BLaER1 (cell line): ENCODE measurements around the gene MLF2.

Experiments
- H3K27ac ChIP-seq: shearing (Covaris generic); formaldehyde crosslinking; 2 replicates; pipeline ENCODE4 v1.8.1; 2022
- H3K27me3 ChIP-seq: shearing (Covaris generic); formaldehyde crosslinking; 2 replicates; pipeline ENCODE4 v1.8.1; 2022
- H3K36me3 ChIP-seq: shearing (Covaris generic); formaldehyde crosslinking; 2 replicates; pipeline ENCODE4 v1.8.1; 2022
- H3K4me1 ChIP-seq: shearing (Covaris generic); formaldehyde crosslinking; 2 replicates; pipeline ENCODE4 v1.8.1; 2022
- H3K4me2 ChIP-seq: shearing (Covaris generic); formaldehyde crosslinking; 2 replicates; pipeline ENCODE4 v1.8.1; 2022
- H3K4me3 ChIP-seq: shearing (Covaris generic); formaldehyde crosslinking; 2 replicates; pipeline ENCODE4 v1.8.1; 2022
- H3K9ac ChIP-seq: shearing (Covaris generic); formaldehyde crosslinking; 2 replicates; pipeline ENCODE4 v1.8.1; 2022
- H3K9me3 ChIP-seq: shearing (Covaris generic); formaldehyde crosslinking; 2 replicates; pipeline ENCODE4 v1.8.1; 2022
- H4K20me1 ChIP-seq: shearing (Covaris generic); formaldehyde crosslinking; 2 replicates; pipeline ENCODE4 v1.8.1; 2022
- Cebpa-rat ChIP-seq: shearing (Covaris generic); IDR thresholded peaks from 2 replicates; pipeline ENCODE4 v1.8.1; 2022

MLF2 gene

DNA sequence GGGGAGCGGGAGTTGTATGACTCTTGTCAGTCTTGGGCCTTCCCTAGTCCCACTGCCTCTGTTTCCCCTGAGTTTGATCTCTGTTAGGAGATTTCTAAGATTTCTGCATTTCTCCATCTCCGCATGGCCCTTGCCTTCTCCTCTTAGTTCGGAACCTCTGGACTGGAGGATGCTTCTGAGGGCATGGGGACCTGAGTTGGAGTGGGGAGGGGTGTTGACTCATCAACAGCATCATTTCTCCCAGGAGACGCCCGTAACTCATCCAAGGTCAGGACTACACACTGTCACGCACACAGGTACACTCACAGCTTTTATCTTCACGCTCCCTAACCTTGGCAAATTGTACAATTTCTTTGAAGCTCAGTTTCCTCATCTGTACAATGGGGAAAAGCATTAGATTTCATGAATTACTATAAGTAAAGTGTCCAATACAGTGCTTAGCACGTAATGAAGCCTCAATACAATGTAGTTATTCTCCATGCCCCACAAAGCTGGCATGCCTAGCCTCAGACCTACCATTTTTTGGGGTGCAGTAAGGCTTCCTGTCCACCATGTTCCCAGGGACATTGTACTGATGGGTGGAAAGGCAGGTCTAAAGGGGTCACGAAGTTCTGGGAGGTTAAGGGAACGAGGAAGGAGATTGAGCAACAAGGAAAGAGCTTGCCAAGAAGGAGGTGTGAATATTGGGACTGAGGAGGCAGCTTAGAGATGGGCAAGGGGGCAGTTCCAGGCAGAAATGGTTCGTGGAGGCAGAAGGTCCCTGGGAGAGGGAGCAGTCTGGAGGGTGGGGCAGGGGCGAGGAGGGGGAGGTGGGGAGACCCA is 18.8 kb upstream of the MLF2 start:
- H3K36me3 ChIP-seq, result no peaks in the 10 kb centered on the region

DNA sequence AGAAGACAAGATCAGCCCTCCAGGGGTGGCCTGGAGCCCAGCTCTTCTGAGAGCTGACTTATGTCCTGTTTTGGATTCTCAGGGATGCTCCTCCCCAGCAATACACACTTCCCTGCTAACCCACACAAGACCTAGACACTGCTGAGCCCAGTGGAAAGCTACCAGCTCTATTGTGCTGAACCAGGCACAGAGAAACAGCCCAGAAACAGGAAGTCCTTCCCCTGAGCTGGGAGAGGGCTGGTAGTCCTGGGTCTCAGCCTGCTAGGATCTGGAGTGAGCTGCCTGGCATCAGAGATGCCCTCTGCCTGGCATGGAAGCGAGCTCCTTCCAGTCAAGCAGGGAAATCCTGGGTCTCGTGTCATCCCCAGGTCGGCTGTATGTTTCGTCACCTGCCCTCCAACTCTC is 18.2 kb upstream of the MLF2 start:
- Histone ChIP-seq H3K9ac (no peak overlapping the region), H3K4me2 (no peak overlapping the region), H3K4me1 (peaks cover 30% of the 10 kb centered on the region), H3K27ac (no peak overlapping the region), H4K20me1 (peaks cover 64% of the 10 kb centered on the region), H3K9me3 (no peaks in the 10 kb centered on the region), H3K4me3 (no peak overlapping the region), H3K36me3 (no peaks in the 10 kb centered on the region), H3K27me3 (peaks cover 100% of the 10 kb centered on the region)
- no peak for TF ChIP-seq Cebpa-rat

More for the DNA sequence above, 18.8 kb upstream of the MLF2 start:
- H3K4me1 ChIP-seq, result peaks cover 30% of the 10 kb centered on the region
- TF ChIP-seq Cebpa-rat, result no peak
- no peaks in the 10 kb centered on the region for H3K9me3 ChIP-seq
- H3K4me3 ChIP-seq, result no peak overlapping the region
- no peak overlapping the region for H3K27ac ChIP-seq
- no peak overlapping the region for H3K4me2 ChIP-seq
- peaks cover 100% of the 10 kb centered on the region for H3K27me3 ChIP-seq
- no peak overlapping the region for H3K9ac ChIP-seq
- H4K20me1 ChIP-seq, result peaks cover 64% of the 10 kb centered on the region

DNA sequence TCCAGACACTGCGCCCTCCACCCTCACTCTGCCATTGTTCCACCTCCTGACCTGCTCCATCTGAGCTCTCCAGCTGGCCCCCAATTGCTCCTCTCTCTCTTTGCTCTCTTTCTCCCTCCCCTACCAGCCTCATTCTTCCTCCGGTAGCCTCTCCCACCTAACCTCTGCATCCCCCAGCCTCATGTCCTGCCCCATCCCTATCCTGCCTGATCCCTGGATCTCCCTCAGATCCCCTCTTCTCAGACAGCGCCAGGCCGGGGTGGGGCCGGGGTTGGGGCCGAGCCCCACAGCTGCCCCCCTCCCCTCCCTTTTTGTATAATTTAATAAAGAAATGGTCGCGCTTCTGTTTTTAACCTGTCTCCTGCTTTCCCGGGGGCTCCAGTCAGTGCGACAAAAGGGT is 17.7 kb upstream of the MLF2 start:
- H3K27ac ChIP-seq, result no peak overlapping the region
- H3K36me3 ChIP-seq, result no peaks in the 10 kb centered on the region
- no peak for TF ChIP-seq Cebpa-rat
- peaks cover 100% of the 10 kb centered on the region for H3K27me3 ChIP-seq
- H3K9ac ChIP-seq, result no peak overlapping the region
- H3K4me1 ChIP-seq, result peaks cover 33% of the 10 kb centered on the region
- H4K20me1 ChIP-seq, result peaks cover 67% of the 10 kb centered on the region
- no peak overlapping the region for H3K4me3 ChIP-seq
- H3K9me3 ChIP-seq, result no peaks in the 10 kb centered on the region
- H3K4me2 ChIP-seq, result no peak overlapping the region

DNA sequence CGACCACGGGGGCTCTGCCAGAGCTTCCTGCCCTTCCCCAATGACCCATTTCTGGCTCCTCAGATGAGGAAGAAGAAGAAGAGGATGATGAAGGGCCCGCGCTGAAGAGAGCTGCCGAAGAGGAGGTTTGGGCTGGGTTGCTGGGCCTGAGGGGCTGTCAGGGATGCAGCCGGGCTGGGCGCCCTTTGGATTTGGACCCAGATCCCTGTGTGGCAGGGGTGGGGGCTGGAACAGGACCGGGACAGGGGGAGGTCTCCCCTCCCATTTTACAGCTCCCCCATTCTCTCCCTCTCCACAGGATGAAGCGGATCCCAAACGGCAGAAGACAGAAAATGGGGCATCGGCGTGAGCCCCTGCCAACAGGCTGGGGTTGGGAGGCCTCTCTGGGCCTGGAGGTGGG is 17.2 kb upstream of the MLF2 start:
- Histone ChIP-seq H4K20me1 (peaks cover 73% of the 10 kb centered on the region), H3K4me3 (no peak overlapping the region), H3K4me1 (peaks cover 36% of the 10 kb centered on the region), H3K9ac (no peak overlapping the region), H3K9me3 (no peaks in the 10 kb centered on the region), H3K4me2 (no peak overlapping the region), H3K27me3 (peaks cover 100% of the 10 kb centered on the region), H3K36me3 (no peaks in the 10 kb centered on the region), H3K27ac (no peak overlapping the region)
- no peak for TF ChIP-seq Cebpa-rat

DNA sequence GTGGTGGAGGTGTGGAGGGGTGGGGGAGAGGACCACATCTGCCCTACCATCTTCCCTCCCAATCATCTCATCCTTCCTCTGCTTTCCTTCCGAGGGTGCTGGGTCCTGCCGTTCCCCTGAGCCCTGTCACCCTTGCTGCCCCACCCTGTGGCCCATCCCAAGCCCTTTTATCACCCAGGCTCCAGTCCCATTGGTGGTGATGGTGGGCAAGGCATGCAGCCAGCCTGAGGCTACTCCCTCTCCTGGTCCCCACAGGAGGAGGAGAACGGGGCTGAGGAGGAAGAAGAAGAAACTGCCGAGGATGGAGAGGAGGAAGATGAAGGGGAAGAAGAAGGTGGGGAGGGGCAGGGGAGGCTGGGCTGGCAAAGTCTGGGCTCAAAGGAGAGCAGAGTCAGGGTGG is 16.7 kb upstream of the MLF2 start:
- H3K9me3 ChIP-seq, result no peaks in the 10 kb centered on the region
- H3K27me3 ChIP-seq, result peaks cover 100% of the 10 kb centered on the region
- H3K36me3 ChIP-seq, result no peaks in the 10 kb centered on the region
- no peak overlapping the region for H3K9ac ChIP-seq
- no peak overlapping the region for H3K4me2 ChIP-seq
- no peak for TF ChIP-seq Cebpa-rat
- no peak overlapping the region for H3K4me3 ChIP-seq
- peaks cover 36% of the 10 kb centered on the region for H3K4me1 ChIP-seq
- peaks cover 71% of the 10 kb centered on the region for H4K20me1 ChIP-seq
- no peak overlapping the region for H3K27ac ChIP-seq

DNA sequence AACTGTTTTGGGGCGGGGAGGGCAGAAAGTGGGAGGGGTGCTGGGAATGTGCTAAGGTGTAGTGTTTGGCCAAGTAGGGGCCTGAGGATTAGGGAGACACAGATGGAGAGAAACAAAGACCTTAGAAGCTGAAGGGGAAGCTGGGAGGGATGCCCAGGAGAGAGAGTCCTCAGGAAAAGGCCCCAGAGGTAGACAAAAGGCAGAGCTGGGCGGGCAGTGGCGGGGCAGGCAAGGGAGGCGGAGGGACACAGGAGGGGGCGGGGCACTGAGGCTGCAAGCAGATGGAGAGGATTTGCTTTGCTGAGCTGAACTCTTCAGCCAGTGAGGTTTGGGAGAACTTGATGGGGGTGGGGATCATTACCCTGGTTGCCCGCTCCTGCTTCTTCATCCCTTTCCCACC is 16.0 kb upstream of the MLF2 start:
- H3K9me3 ChIP-seq, result no peaks in the 10 kb centered on the region
- H3K4me1 ChIP-seq, result peaks cover 43% of the 10 kb centered on the region
- H3K27ac ChIP-seq, result no peak overlapping the region
- H3K4me3 ChIP-seq, result no peak overlapping the region
- no peaks in the 10 kb centered on the region for H3K36me3 ChIP-seq
- H3K9ac ChIP-seq, result no peak overlapping the region
- H3K4me2 ChIP-seq, result no peak overlapping the region
- H3K27me3 ChIP-seq, result peaks cover 100% of the 10 kb centered on the region
- TF ChIP-seq Cebpa-rat, result no peak
- peaks cover 64% of the 10 kb centered on the region for H4K20me1 ChIP-seq

DNA sequence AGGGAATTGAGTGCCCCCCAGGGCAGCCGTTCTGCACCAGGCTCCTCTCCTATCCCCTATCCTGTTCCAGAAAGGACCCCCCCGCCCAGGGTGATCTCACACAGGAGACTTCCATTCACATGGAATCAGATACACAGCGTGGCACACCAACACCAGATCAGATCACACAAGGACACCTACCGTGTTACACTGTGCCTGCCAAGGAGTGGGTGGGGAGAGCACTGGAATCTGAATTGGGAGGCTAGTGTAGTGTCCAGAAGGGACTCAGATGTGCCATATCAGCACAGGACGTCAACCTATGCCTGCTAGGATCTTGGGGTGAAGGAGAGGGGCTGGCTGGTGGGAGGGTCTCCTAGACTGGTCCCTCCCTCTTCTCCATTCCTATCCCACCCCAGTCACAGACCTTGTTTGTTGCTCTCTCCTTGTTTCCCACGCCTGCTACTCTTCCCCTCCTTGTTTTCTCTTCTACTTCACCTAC is 15.5 kb upstream of the MLF2 start:
- TF ChIP-seq Cebpa-rat, result no peak
- Histone ChIP-seq H3K9ac (no peak overlapping the region), H3K9me3 (no peaks in the 10 kb centered on the region), H3K4me2 (no peak overlapping the region), H3K4me3 (no peak overlapping the region), H3K27ac (no peak overlapping the region), H3K36me3 (no peaks in the 10 kb centered on the region), H3K27me3 (peaks cover 100% of the 10 kb centered on the region), H3K4me1 (peaks cover 45% of the 10 kb centered on the region), H4K20me1 (peaks cover 63% of the 10 kb centered on the region)

DNA sequence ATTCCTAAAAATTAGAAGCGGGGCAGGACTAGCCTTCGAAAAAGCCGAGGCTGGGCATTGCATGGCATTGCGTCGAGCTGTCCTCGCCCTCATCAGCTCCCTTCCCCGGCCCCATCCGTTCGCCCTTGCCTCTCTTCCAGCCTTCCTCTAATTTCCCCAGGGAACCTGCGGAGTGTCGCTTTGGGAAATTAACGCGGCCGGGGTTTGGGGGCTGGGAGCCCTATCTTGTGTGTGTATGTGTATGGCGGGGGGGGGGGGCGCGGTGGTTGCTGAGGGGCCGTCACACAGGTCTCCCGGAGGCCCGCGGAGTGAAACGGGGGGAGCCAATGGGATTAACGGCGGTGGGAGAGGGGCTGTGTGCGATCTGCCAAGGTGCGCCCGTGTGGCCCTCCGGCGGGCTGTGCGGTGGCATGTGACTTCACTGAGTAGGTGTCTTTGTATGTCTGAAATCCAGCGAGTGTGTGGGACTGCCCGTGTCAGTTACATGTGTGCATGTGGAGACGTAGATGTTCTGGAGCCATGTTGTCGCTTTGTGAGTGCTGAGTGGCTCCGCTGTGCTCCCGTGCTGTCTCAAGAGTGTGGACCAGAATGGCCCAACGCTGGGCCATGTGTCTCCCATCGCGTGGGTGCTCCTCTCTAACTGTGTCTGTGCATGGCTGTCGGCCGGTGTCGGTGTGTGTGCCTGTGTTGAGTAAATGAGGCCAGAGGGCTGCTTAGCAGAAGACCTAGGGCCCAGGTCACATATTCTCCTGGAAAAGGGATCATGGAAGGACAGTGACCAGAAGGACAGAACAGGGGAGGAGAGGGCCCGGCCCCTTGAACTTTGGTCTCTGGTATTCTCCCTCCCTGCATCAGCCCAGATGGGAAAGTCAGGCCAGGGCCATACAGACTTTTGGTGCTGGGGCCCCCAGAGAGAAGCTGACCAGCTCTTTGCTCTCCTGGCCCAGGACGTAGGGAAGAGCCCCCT is 14.7 kb upstream of the MLF2 start:
- Histone ChIP-seq H3K27ac (no peak overlapping the region), H3K4me1 (peaks cover 39% of the 10 kb centered on the region), H3K27me3 (peaks cover 100% of the 10 kb centered on the region), H3K4me2 (peak overlapping the region; percentile 95), H3K9ac (0 out of 2 replicates have a peak overlapping the region, but pooled peaks have one; percentile 45), H3K36me3 (no peaks in the 10 kb centered on the region), H3K9me3 (no peaks in the 10 kb centered on the region), H4K20me1 (peaks cover 58% of the 10 kb centered on the region), H3K4me3 (peak overlapping the region; percentile 71)
- no peak for TF ChIP-seq Cebpa-rat

DNA sequence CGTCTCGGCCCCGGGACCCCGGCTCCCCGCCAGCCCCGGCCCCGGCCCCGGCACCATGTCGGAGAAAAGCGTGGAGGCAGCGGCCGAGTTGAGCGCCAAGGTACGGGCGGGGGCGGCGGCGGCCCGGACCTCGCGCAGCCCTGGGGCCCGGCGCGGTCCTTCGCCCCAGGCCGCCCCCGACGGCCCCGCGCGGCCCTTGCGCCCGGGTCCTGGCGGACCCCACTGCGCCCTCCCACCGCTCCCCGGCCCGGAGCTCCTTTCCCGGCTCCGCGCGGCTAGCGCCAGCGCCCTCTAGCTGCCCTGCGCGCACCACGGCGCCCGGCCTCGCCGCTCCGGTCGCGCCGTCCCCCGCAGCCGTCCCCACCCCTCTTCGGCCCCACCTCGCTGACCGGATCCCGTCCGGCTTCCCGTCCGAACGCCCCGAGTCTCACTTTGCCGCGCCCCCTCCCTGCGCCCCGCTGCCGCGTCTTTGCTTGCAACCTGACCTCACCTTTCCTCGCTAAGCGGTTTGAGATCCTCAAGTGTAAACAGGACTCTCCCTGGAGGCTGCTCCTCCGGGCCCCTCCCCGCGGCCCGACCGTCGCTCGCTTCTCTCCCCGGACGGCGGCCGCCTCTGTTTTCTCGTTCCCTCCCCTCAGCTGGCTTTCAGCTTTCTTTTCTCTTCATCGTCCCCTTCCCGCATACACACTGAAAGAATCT is 13.9 kb upstream of the MLF2 start:
- no peak overlapping the region for H3K27ac ChIP-seq
- H3K9ac ChIP-seq, result peak overlapping the region; percentile 45; the same call in 1 of the 2 replicates
- no peak for TF ChIP-seq Cebpa-rat
- peak overlapping the region; percentile 71 for H3K4me3 ChIP-seq
- peaks cover 35% of the 10 kb centered on the region for H3K4me1 ChIP-seq
- peak overlapping the region; percentile 95 for H3K4me2 ChIP-seq
- peaks cover 100% of the 10 kb centered on the region for H3K27me3 ChIP-seq
- H3K36me3 ChIP-seq, result no peaks in the 10 kb centered on the region
- peaks cover 56% of the 10 kb centered on the region for H4K20me1 ChIP-seq
- H3K9me3 ChIP-seq, result no peaks in the 10 kb centered on the region
